Measurements from ENCODE around the gene TTC28.

DNA sequence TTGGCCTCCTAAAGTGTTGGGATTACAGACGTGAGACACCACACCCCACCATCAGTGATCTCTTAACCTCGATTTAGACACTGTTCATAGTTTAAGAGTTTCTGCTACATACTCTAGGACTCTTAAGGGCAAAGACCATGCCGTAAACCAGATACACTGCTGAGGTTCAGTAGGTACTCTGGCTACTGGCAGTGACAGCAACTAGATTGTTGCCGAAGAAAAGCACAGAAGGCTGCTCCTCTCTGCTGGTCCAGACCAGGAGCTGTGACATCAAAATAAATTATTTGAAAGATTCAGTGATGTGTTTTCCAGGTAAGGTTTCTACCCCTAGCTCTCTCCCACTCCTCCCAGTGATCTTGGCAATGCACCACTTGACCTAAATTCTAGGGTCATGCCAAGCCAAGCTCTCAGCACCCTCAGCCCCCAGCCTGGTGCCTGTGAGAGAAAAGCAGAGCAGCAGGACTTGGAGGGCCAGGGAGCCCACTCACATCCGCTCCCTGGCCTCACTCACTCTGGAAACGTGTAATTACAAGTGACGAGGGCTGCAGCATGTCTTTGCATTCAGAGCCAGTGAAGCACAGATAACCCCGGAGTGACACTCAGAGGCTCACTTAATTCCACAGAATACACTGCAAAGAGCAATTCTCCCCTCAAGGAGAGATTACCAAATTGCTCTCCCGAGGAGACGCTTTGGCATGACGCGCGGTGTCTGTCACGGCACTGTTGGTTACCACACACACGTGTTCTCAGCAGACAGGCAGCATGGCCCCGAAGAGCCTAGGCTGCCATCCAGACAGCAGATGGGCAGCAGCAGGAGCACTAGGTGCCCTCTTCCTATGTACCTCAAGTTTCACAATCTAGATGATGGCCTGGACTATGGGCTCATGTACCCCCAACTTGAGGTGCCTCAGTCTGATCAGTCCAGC is 663.7 kb downstream of the TTC28 start:
- TF ChIP-seq, protein P1, sequence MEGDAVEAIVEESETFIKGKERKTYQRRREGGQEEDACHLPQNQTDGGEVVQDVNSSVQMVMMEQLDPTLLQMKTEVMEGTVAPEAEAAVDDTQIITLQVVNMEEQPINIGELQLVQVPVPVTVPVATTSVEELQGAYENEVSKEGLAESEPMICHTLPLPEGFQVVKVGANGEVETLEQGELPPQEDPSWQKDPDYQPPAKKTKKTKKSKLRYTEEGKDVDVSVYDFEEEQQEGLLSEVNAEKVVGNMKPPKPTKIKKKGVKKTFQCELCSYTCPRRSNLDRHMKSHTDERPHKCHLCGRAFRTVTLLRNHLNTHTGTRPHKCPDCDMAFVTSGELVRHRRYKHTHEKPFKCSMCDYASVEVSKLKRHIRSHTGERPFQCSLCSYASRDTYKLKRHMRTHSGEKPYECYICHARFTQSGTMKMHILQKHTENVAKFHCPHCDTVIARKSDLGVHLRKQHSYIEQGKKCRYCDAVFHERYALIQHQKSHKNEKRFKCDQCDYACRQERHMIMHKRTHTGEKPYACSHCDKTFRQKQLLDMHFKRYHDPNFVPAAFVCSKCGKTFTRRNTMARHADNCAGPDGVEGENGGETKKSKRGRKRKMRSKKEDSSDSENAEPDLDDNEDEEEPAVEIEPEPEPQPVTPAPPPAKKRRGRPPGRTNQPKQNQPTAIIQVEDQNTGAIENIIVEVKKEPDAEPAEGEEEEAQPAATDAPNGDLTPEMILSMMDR (IDR thresholded peaks at IDR 0.05): no peak
- TF ChIP-seq POLR2A (IDR thresholded peaks at IDR 0.05): no peak

Data from uterus (tissue), 2 donors.